Activated CD8-positive, alpha-beta memory T cell treated with anti-CD3 and anti-CD28 coated beads for 1 hour (primary cell): ENCODE data around the gene ZNF777.
"Not testable (repeated sequence)": the region's sequence is repeated elsewhere in the genome, so short reads cannot be mapped to it uniquely, and the experiment has no call there.

Experiments used
- DNase-seq, 2 donors: peaks; one replicate each; pipeline ENCODE4 v3.0.0-alpha.2; 2020; ENCODE audit warnings: low read depth in 1 of 2; ENCODE audit errors: extremely low read depth in 1 of 2

Gene ZNF777

DNA sequence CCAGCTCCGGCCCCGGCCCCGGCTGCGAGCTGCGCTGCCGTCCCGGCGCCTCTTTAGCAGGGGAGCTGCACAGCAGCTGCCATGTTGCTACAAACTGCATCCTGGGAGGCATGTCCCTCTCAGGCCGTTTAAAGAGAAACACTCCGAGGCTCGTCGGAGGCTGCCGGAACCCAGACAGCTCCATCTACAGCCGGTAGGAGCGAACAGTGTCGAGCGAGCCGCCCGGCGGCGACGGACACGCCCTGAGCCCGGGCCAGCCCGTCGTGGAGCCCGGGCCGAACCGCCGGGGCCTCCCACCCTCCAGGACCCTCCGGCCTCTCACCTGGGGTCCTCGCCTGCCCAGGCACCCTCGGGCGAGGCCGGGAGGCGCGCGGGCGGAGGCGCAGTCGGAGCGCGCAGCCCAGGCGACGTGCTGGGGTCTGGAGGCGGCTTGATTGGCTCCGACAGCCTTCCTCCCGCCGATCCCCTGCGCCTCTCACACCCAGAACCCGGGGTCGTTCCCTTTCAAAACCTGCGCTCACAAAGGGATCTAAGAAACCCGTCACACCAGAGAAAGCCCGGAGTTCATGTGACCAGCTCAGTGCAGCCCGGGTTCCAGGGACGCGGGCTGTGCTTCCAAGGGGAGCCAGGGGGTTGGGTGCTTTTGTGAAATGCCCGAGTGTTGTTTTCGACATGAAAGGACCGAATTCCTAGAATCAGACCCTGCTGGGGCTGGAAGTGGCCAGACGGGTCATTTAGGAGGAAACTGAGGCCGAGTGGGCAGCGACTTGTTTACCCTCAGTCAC lies at the start of gene ZNF777:
Gene ZNF777 (minus strand): TSS at position 570 of the 785 bp plus-strand sequence. CDS start 5,040 bp downstream, outside the sequence.
- DNase-seq = peak; percentile 51 to 68

DNA sequence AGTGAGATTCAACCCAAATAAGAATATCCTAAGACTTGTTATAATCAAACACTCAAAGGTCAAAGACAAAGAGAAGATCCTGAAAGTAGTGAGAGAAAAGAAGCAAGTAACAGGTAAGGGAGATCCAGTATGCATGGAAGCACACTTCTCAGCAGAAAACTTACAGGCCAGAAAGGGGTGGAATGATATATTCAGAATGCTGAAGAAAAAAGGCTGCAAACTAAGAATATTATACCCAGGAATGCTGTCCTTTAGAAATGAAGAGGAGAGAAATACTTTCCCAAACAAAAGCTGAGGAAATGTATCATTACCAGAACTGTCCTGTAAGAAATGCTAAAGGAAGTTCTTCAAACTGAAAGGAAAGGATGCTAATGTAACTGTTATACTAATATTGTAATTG lies 49.4 kb upstream of the ZNF777 start:
- no peak for DNase-seq

DNA sequence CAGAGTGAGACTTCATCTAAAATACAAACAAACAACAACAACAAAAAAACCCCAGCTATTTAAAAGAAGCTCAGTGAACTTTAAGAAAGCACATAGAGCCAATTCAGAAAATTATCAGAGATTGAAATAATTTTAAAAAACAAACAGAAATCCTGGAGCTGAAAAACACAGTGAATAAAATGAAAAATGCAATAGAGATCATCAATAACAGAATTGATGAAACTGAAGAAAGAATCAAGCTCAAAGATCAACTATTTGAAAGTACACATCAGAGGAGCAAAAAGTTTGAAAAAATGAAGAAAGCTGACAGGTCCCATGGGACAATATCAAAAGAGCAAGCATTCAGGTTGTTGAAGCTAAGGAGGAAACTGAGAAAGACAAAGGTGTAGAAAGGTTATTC lies 48.9 kb upstream of the ZNF777 start:
- no peak for DNase-seq

DNA sequence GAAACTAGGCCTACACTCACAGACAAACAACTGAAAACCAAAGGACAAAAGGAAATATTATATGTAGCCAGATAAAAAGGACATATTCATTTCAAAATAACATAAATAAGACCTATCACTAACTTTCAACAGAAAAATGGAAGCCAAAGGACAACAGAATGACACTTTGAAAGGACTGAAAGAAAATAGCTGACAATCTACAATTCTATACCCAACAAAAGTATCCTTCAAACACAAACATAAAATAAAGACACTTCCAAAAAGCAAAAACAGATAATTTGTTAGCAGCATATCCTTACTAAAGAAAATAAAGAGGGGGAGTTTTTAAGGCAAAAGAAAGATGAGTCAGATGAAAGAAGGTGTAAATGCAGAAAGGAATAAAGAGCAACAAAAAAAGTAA lies 44.7 kb upstream of the ZNF777 start:
- DNase-seq = no peak

DNA sequence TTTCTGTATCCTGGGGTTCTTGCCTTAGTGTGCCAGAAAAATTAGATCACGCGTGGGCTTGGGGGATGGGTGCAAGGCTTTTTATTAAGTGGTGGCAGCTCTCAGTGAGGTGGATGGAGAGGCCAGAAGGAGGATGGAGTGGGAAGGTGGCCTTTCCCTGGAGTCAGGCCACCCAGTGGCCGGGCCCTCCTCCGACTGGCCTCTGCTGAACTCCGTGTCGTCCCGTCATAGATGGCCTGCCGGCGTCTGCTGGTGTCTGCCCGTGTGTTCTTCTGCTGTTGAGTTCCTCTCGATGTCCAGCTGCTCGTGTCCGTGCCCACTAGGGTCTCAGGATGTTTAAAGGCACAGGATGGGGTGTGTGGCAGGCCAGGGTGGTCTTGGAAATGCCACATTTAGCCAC lies 40.8 kb upstream of the ZNF777 start:
- DNase-seq = no peak

DNA sequence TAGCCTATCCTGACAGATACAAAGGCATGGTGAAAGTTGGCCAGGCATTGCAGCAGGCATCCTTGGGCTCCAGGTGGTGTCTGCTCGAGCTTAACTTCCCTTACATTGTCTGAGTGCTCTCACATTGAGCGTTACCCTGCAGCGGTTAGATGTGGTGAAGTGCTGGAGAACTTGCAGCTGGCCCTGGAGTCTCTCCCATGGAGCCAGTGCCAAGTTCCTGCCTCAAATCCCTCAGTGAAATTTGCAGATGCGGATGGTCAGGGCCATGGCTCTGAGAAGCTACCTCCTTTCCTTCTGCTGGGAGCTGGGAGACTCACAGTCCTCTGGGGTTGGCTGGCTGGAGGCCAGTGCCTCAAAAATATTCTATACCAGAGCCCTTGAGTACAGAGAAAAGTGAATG lies 40.0 kb upstream of the ZNF777 start:
- DNase-seq = no peak

DNA sequence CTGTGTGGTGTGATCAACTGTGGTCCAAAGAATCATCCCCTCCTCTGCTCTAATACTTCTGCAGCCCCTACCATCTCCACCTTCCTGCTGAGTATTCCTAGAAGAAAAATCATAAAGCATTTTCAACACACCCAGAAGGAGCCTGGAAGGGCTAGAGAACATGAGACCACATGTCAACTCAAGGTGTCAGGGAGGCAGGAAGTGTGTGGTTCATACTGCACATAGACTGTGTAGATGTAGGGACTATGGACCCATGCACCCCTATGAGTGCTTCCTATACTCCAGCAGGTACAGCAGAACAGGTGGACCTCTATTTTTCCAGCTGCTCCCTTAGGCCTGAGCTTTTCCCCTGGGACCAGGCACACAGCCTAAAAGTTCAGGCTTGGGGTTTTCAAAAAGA lies 39.3 kb upstream of the ZNF777 start:
- DNase-seq = no peak

DNA sequence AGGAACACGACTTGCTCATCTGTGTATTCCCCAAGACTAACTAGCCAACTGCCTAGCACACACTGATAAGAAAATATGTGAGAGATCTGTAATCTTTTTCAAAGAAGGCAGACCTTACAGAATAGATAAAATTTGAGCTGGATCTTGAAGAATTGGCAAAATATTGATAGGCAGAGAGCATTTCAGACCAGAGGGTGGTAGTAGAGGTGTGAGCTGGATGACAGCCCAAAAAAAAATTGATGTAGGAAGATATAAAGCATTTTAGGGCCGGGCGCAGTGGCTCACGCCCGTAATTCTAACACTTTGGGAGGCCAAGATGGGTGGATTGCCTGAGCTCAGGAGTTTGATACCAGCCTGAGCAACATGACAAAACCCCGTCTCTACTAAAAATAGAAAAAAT lies 37.9 kb upstream of the ZNF777 start:
- DNase-seq = no peak

DNA sequence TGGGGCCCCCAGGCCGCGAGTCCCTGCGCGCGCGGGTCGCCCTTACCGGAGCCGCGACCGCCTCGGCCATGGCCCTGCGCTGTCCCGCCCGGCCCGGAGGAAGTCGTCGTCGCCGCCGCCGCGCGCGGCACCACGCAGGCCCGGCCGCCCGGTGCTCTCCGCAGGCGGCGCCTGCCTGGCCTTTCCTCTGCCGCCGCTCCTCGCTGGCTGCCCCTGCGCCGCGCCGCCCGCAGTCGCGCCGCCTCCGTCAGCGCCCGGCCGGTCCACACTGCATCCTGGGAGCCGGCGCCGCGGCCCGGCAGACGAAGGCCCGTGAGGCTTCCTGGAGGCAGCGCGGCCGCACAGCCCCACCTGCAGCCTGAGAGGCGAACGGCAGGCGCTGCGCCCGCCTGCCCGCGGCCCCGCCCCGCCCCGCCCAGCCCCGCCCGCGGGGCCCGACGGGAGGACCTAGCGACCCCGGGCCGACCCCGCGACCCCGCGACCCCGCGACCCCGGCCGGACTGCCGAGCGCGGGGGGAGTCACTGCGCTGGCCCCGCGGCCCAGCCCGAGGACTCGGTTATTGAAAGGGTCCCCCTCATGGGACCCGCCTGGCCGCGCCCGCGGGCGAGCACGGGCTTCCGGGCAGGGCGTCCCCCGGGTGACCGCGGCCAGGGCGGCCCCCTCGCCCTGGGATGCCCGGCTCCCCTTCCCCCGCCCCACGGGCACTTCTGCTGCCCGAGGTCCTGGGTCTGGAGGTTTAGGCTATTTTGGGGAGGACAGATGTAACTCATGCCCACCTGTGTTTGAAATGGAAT lies 36.8 kb upstream of the ZNF777 start, which contains the start of gene ZNF746:
Gene ZNF746 (minus strand): TSS at position 343 of the 795 bp plus-strand sequence. CDS start 273 bp downstream, at position 70.
- peak; percentile 40 to 71 for DNase-seq

DNA sequence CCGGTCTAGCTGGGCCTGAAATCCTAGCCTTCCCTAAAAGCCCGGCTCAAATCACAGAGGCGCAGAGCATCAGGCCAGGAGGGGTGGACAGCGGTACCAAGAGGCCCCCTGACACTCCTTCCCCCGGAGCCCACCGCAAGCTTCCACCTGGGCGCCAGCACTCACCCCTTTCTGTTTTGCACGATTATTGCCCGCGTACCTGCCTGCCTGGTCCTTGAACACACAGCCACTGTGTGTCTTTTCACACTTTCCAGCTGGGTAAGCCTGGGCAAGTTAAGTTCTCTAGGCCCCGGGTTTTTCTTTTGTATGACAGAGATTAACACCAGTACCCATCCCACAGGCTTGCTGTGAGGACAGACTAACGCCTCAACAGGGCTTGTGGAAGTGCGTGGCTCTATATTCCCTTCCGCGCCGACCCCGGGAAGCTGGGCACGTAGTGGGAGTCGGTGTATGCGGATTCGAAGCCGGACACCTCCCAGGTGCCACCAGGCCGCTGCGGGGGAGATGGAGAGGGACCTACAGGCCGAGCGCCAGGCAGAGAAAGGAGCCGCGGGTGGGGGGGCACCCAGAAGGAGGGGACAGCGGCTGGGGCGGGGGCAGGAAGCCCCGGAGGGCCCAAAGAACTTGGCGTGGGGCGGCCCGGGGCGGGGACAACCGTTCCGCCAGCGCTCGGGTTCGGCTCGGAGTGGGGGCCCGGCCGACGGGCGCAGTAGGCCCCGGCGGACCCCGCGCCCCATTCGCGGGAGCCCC lies 36.0 kb upstream of the ZNF777 start:
- peak; percentile 9 to 37 for DNase-seq

DNA sequence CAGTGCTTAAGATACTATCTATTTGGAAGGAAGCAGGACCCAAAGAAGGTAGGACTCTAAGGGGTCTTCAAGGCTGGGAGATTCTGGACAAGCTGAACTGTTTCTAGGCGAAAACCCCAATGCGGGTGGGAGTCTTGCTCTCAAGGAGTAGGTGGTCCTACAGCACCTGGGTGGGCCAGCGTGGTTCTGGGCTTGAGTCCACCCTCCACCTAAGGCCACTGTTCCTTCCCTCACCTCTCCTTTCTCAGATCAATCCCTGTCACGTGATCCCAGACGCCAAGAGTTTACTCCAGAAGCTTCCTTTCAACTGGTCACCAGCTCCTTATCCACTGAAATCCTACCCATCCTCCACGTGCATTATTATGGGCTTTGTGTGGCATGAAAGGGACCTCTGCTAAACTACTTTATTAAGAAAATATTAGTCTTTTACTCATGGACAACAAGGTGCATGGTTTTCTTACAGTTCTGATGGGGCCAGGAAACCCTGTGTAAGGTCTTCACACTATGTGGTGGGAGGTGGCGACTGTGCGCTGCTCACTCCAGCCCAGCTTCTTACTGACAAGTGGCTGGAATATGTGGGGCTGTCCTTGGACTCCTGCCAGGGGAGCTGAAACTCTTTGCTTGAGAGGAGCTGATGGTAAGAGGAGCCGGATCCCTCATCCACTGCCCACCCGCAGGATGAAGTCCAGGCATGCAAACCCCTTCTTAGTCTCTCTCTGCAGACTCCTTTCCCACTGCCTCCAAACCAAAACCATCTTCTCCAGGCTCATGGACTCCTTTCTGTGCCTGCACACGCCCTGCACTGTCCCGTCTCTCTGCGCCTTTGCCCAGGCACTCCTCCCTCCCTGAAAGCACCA lies 35.2 kb upstream of the ZNF777 start:
- DNase-seq = no peak

DNA sequence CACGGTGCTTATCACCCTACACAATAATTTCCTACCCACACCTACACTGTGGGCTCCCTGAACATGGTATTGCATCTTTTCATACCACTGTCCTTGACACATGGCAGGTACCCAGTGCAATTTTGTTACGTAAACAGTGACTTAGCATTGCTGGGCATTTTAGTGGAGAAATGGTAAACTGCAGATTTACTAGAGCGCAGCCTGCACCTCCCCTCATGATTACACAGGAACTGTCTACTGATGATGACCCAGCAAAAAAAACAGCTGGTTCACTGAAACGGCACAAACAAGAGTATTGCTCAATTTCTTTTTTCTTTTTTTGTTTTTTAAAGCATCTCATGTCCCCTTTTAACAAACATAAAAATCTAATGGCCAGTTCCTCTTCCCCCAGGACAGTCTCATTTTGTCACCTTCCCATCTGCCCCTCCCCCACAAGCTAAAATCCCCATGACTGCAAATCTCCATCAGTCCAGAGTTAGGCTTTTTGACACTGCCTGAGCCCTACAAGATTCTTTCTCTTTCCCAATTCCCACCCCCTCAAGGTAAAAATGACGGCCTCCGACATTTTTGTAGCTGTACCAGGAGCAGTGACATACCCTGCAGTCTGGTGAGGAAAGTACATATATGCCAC lies 34.0 kb upstream of the ZNF777 start:
- DNase-seq = no peak

DNA sequence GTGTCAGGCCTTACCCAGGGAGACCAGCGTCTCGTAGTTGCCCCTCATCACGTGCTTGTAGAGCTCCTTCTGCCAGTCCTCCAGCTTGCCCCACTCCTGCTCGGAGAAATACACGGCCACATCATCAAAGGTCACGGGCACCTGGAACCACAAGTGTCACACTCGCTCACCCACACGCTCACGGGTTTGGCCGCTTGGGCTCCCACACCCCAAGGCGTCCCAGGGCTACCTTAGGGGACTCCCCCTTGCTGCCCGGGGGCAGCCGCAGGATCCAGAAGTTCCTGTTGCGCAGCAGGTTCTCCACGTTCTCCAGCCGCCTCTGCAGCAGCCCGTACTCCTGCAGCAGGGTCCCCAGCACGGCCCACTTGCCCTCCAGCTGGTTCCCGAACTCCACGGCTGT lies 33.1 kb upstream of the ZNF777 start:
- not testable (repeated sequence) for DNase-seq

DNA sequence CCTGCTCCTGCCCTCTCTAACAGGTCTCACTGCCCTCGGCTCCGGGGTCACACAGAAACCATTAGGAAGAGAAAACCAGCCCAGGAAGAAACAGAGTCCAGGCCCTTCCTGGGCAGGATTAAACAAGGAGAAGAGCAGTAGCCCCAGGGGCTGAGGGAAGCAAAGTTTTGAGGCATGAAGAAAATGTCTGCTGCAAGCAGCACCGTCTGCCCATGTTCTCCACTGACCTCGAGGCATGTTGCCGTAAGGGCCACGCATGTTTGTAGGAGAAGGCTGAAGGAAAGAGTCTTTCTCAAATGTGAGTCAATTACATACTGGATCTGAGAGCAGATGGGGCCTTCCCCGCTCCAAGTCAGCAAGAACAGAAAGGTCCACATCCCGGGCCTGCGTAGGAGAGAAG lies 32.5 kb upstream of the ZNF777 start:
- no peak for DNase-seq

DNA sequence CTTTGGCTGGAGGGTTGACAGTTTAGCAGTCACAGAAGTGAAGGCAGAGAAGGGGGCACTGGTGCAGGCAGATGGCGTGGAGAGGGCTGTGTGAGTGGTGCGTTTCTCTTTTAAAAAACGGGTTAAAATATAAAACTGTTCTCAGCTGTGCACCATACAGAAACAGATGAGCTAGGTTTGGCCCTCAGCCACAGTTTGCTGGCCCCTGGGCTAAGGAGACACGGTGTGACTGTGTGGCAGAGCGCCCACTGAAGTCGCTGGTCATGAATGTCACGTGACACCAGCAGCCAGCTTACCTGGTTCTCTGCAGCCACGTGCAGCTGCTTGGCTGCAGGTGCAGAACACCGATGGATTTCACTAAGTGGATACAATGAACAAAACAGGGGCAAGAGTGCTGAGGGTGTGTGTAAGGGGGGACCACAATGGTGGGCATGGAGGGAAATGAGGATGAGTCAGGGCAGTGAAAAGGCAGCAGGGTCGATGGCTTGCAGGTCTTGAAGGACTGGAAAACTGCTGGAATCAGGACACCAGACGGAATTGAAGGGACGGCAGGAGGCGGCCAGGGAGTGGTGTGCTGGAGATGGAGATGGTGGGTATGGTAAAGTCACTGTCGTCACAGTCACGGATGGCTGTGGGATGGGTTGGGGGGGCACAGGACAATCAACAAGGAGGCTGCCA lies 29.4 kb upstream of the ZNF777 start:
- DNase-seq = no peak

DNA sequence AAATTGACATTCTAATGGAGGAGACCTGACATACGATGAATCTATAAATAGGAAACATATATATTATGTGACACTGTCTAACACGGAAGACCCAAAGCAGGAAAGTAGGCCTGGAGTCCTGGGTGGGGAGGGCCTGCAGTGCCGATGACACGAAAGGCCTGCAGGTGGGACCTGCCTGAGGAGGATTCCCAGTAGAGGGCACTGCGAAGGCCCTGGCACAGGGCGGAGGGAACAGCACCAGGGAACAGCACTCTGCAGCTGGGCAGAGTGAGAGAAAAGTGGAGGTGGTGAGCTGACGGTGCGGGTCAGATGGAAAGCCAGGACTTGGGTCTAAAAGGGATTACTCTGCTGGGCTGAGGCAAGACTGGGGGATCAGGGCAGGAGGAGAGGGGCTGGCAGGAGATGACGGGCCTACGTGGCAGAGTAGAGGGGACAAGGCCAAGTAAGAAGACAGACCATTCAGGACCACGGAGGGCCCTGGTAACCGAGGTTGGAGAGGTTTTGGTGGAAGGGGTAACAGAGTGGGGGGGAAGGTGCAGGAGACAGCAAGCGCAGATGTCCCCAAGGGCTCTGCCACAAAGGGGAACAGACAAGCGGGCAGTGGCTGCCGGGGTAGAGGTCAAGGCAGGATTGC lies 28.6 kb upstream of the ZNF777 start:
- DNase-seq = no peak

DNA sequence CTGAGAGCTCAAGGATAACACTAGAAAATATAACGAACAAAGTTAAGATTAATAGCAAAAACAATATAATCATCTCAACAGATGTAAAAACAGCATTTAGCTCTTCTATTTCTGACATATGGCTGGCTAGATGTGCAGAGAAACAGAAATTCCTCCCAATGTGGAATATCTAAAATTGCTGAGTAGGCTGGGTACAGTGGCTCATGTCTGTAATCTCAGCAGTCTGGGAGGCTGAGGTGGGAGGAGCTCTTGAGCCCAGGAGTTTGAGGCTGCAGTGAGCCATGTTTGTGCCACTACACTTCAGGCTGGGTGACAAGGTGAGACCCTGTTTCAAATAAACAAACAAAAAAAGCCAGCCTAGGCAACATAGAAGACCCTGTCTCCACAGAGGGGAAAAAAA lies 18.7 kb upstream of the ZNF777 start:
- no peak for DNase-seq

DNA sequence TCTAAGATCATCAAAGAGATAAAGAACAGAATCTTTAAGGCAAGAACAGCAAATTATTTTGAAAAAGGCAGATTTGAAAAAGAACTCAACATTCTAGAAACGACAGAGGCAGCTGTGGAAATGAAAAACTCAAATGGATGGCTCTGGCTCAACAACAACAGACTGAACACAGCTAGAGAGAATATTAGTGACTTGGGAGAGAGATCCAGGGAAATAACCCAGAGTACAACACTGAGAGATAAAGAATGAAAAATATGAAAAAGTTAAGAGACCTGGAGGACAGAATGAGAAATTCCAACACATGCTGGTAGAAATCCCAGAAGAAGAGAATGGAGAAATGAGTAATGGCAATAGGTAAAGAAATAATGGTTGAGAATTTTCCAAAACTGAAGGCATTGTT lies 17.9 kb upstream of the ZNF777 start:
- DNase-seq = no peak
